Neural cell (in vitro differentiated cells): ENCODE data around the gene ASCC2. TPM values are rescaled to one million over a fixed set of nuclear protein-coding genes. Genes with fewer than 3 reads are reported as not detected.

Experiments
- H2AFZ ChIP-seq: fragments of 200-600, 300-800 bp; sonication (generic), shearing (Covaris generic); 2 replicates; pipeline ENCODE4 v1.6.0; 2014; ENCODE audit warnings: low read depth, mild to moderate bottlenecking, antibody characterized with exemption, low read length, moderate library complexity
- H3F3A ChIP-seq: fragments of 200-600 bp; shearing (Covaris generic); 2 replicates; pipeline ENCODE4 v1.6.1; 2016; ENCODE audit warnings: mild to moderate bottlenecking, moderate library complexity, mixed read lengths, antibody characterized with exemption, low read length; ENCODE audit not compliant: insufficient read depth, poor library complexity, severe bottlenecking
- H3K27ac ChIP-seq: fragments of 200-600, 300-800 bp; sonication (generic), shearing (Covaris generic); 2 replicates; pipeline ENCODE4 v1.5.1; 2014; ENCODE audit warnings: mild to moderate bottlenecking, low read length, moderate library complexity
- H3K27me3 ChIP-seq: fragments of 300-800, 200-600 bp; sonication (generic), shearing (Covaris generic); 2 replicates; pipeline ENCODE4 v1.6.0; 2014; ENCODE audit warnings: mild to moderate bottlenecking, low read depth, low read length, moderate library complexity; ENCODE audit not compliant: insufficient read depth
- H3K36me3 ChIP-seq: fragments of 300-800, 200-600 bp; sonication (generic), shearing (Covaris generic); 2 replicates; pipeline ENCODE4 v1.5.1; 2014; ENCODE audit warnings: mild to moderate bottlenecking, antibody characterized with exemption, low read length, moderate library complexity; ENCODE audit not compliant: insufficient read depth
- H3K4me2 ChIP-seq: fragments of 300-800, 200-600 bp; sonication (generic), shearing (Covaris generic); 2 replicates; pipeline ENCODE4 v1.6.0; 2014; ENCODE audit warnings: mild to moderate bottlenecking, low read length
- H3K4me3 ChIP-seq: fragments of 300-800, 200-600 bp; sonication (generic), shearing (Covaris generic); 2 replicates; pipeline ENCODE4 v1.5.1; 2014; ENCODE audit warnings: mild to moderate bottlenecking, low read length, moderate library complexity
- H3K79me2 ChIP-seq: fragments of 200-600 bp; shearing (Covaris generic); replicated peaks from 2 replicates; pipeline ENCODE4 v1.6.0; 2014; ENCODE audit warnings: mild to moderate bottlenecking, low read length, moderate library complexity; ENCODE audit not compliant: insufficient read depth
- H3K9ac ChIP-seq: fragments of 300-800, 200-600 bp; sonication (generic), shearing (Covaris generic); 2 replicates; pipeline ENCODE4 v1.6.1; 2016; ENCODE audit warnings: mild to moderate bottlenecking, low read length, mixed read lengths
- H3K9me2 ChIP-seq: fragments of 200-600 bp; shearing (Covaris generic); 2 replicates; pipeline ENCODE4 v1.6.1; 2016; ENCODE audit warnings: mild to moderate bottlenecking, low read length, mixed read lengths; ENCODE audit not compliant: insufficient read depth
- H3K9me3 ChIP-seq: fragments of 200-600, 300-800 bp; sonication (generic), shearing (Covaris generic); 2 replicates; pipeline ENCODE4 v1.6.1; 2016; ENCODE audit warnings: mild to moderate bottlenecking, mixed run types, low read length, moderate library complexity, mixed read lengths
- H4K20me1 ChIP-seq: fragments of 200-600 bp; shearing (Covaris generic); 2 replicates; pipeline ENCODE4 v1.6.1; 2016; ENCODE audit warnings: mild to moderate bottlenecking, mixed run types; ENCODE audit not compliant: insufficient read depth
- EP300 ChIP-seq: fragments of 450-650 bp; conservative IDR thresholded peaks from 2 replicates; pipeline ENCODE4 v1.6.1; 2014; ENCODE audit warnings: antibody characterized with exemption, mild to moderate bottlenecking, moderate library complexity; ENCODE audit not compliant: poor library complexity, severe bottlenecking
- EZH2 ChIP-seq: fragments of 200-600, 300-800 bp; shearing (Covaris generic), sonication (generic); IDR thresholded peaks from 2 replicates; pipeline ENCODE4 v1.6.1; 2014; ENCODE audit warnings: antibody characterized with exemption, low read length, borderline replicate concordance, mild to moderate bottlenecking; ENCODE audit not compliant: insufficient read depth, poor library complexity, severe bottlenecking
- MXI1 ChIP-seq: fragments of 450-650 bp; conservative IDR thresholded peaks from 2 replicates; pipeline ENCODE4 v1.6.1; 2014; ENCODE audit warnings: antibody characterized with exemption, mild to moderate bottlenecking; ENCODE audit not compliant: poor library complexity, severe bottlenecking
- POLR2AphosphoS5 ChIP-seq: IDR thresholded peaks from 2 replicates; pipeline ENCODE4 v1.6.1; 2012
- RAD21 ChIP-seq: fragments of 450-650 bp; conservative IDR thresholded peaks from 2 replicates; pipeline ENCODE4 v1.6.1; 2014; ENCODE audit warnings: antibody characterized with exemption, mild to moderate bottlenecking, moderate library complexity
- REST ChIP-seq: IDR thresholded peaks from 2 replicates; pipeline ENCODE4 v1.6.1; 2012; ENCODE audit warnings: borderline replicate concordance
- SMC3 ChIP-seq: fragments of 450-650 bp; conservative IDR thresholded peaks from 2 replicates; pipeline ENCODE4 v1.6.1; 2014; ENCODE audit warnings: antibody characterized with exemption, mild to moderate bottlenecking, moderate library complexity; ENCODE audit not compliant: poor library complexity
- TAF1 ChIP-seq: IDR thresholded peaks from 2 replicates; pipeline ENCODE4 v1.6.1; 2012; ENCODE audit warnings: low read depth
- polyA plus RNA-seq: library from polyadenylated mRNA; depleted of rRNA; stranded (reverse); fragments of >200 nt; gene quantifications from 2 replicates; pipeline ENCODE4 v1.2.3, GENCODE V29; 2014
- TF ChIP-seq, protein P1 (sequence below): fragments of 450-650 bp; IDR thresholded peaks from 2 replicates; pipeline ENCODE4 v1.5.1; 2014; ENCODE audit warnings: antibody characterized with exemption, mild to moderate bottlenecking, moderate library complexity; ENCODE audit not compliant: poor library complexity, severe bottlenecking

ASCC2 gene
- polyA plus RNA-seq, 1 donor from 2014 or later = 26.2 TPM

DNA sequence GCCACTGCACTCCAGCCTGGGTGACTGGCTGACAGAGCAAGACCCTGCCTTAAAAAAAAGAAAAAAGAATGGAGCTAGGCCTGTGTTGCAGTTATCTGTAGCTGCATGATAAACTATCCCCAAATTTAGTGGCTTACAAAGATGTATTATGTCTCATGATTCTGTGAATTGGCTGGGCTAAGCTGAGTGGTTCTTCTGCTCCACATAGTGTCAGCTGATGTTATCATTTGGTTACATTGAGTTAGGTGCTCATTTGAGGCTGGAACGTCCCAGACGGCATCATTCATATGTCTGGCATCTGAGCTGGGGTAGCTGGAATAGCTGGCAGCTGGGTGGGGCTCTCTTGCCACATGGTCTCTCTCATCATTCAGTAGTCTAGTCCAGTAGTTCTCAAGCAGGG lies 8.2 kb upstream of the ASCC2 start:
- Histone ChIP-seq H3K4me2 (no peak overlapping the region), H3F3A (no peaks in the 10 kb centered on the region), H3K9ac (no peak overlapping the region), H4K20me1 (no peaks in the 10 kb centered on the region), H3K9me2 (no peaks in the 10 kb centered on the region), H3K79me2 (no peaks in the 10 kb centered on the region), H3K9me3 (no peaks in the 10 kb centered on the region), H3K27ac (no peak overlapping the region), H2AFZ (no peak overlapping the region), H3K27me3 (no peaks in the 10 kb centered on the region), H3K36me3 (no peaks in the 10 kb centered on the region), H3K4me3 (no peak overlapping the region)
- no peak for TF ChIP-seq SMC3
- TF ChIP-seq, protein P1, sequence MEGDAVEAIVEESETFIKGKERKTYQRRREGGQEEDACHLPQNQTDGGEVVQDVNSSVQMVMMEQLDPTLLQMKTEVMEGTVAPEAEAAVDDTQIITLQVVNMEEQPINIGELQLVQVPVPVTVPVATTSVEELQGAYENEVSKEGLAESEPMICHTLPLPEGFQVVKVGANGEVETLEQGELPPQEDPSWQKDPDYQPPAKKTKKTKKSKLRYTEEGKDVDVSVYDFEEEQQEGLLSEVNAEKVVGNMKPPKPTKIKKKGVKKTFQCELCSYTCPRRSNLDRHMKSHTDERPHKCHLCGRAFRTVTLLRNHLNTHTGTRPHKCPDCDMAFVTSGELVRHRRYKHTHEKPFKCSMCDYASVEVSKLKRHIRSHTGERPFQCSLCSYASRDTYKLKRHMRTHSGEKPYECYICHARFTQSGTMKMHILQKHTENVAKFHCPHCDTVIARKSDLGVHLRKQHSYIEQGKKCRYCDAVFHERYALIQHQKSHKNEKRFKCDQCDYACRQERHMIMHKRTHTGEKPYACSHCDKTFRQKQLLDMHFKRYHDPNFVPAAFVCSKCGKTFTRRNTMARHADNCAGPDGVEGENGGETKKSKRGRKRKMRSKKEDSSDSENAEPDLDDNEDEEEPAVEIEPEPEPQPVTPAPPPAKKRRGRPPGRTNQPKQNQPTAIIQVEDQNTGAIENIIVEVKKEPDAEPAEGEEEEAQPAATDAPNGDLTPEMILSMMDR = no peak

- H3K27me3 ChIP-seq = no peaks in the 10 kb centered on the region
- no peak overlapping the region for H2AFZ ChIP-seq
- H3K9me3 ChIP-seq = no peaks in the 10 kb centered on the region
- no peaks in the 10 kb centered on the region for H3K9me2 ChIP-seq
- no peaks in the 10 kb centered on the region for H3K79me2 ChIP-seq
- H3K9ac ChIP-seq = no peak overlapping the region
- peaks cover 3% of the 10 kb centered on the region for H3F3A ChIP-seq
- H3K4me2 ChIP-seq = no peak overlapping the region
- no peaks in the 10 kb centered on the region for H4K20me1 ChIP-seq
- no peak overlapping the region for H3K27ac ChIP-seq
- TF ChIP-seq RAD21 = no peak
- TF ChIP-seq EZH2 = no peak
- no peak for TF ChIP-seq POLR2AphosphoS5
- TF ChIP-seq REST = no peak
- TF ChIP-seq EP300 = no peak
- TF ChIP-seq TAF1 = no peak
- no peak for TF ChIP-seq MXI1
- TF ChIP-seq, protein P1 = no peak
- TF ChIP-seq SMC3 = no peak
- no peak overlapping the region for H3K4me3 ChIP-seq
- no peaks in the 10 kb centered on the region for H3K36me3 ChIP-seq
Observed at GRCh38 chr22:29842740-29843139, 4.7 kb upstream of the ASCC2 start.
